SK-N-MC (cell line): ENCODE results near the gene P2RY6.

Experiments
- EZH2 ChIP-seq: fragments of 200-600 bp; sonication (generic); IDR thresholded peaks from one replicate; pipeline ENCODE4 v1.6.1; 2017; ENCODE audit warnings: antibody characterized with exemption
- FOXP2 ChIP-seq: optimal IDR thresholded peaks from 2 replicates; pipeline ENCODE3; 2011; ENCODE audit warnings: mild to moderate bottlenecking, moderate library complexity; ENCODE audit not compliant: insufficient read depth; ENCODE audit errors: extremely low read length, control extremely low read depth
- POLR2AphosphoS5 ChIP-seq: IDR thresholded peaks from 2 replicates; pipeline ENCODE4 v1.6.1; 2012; ENCODE audit warnings: mild to moderate bottlenecking, low read depth, low read length, borderline replicate concordance

GRCh38 chr11:73297231-73297590 lies 25.1 kb downstream of the P2RY6 start:
- TF ChIP-seq EZH2, result no peak
- no peak for TF ChIP-seq POLR2AphosphoS5
- no peak for TF ChIP-seq FOXP2
